CD4-positive, alpha-beta T cell treated with Interleukin-21 for 1 hour (primary cell): Measurements from ENCODE around the gene CACNB2.
"Not testable (repeated sequence)": the region's sequence is repeated elsewhere in the genome, so short reads cannot be mapped to it uniquely, and the experiment has no call there.

Source experiments
- DNase-seq: peaks from one replicate; pipeline ENCODE4 v3.0.0-alpha.2; 2020

CACNB2 gene

GRCh38 chr10:18583575-18584270 lies 443.5 kb downstream of the CACNB2 start:
- peak; percentile 6 for DNase-seq

GRCh38 chr10:18586637-18587036 lies 446.4 kb downstream of the CACNB2 start:
- not testable (repeated sequence) for DNase-seq

- DNase-seq: not testable (repeated sequence)
Measured at GRCh38 chr10:18591141-18591540, 450.9 kb downstream of the CACNB2 start.
